ENCODE measurements around the gene IFRD2. TPM values are rescaled to one million over a fixed set of nuclear protein-coding genes. Genes with fewer than 3 reads are reported as not detected.

IFRD2 gene
- total and polyA plus RNA-seq, 2 of the 8 experiments (the other 6 are each of a cell fraction or from before 2014, with no cell fraction given): 76.7 to 88.8 TPM

DNA sequence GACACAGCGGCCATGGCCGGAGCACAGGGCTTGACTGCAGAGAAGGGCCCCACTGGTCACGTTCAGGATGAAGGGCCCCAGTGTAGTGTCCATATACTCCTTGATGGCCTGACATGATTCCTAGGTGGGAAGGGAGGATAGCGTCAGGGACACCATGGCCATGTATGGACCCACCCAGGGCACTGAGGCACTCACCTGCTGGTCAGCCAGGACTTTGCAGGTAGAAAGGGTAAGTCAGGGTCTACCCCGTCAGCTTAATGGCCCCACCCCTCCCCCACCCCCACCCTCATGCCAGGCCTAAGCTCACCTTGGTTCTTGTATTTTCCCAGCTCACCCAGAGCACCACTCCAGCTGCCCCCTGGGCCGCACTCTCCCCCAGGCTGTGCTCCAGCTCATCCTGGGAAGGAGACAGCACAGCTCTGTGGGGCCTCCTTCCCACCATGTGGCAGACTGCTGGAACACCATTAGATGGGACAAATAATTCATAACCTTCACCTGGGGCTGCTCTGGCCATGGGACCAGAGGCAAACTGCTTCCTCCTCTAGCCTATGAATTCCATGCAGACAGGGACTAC lies 8.5 kb upstream of the IFRD2 start:
- Histone ChIP-seq H3K18ac (ENCODE audit: extremely low read depth, low read length) (no peak overlapping the region), H3K4ac (replicated peaks; ENCODE audit: insufficient read length, low read depth, low read length) (no peak overlapping the region), H4K5ac (ENCODE audit: insufficient read length, low read depth, low read length) (no peak overlapping the region), H2BK15ac (ENCODE audit: low read length) (no peak overlapping the region), H2BK12ac (ENCODE audit: low read depth, low read length) (no peak overlapping the region), H4K8ac (ENCODE audit: extremely low read depth, insufficient read depth, low read length) (peak overlapping the region; percentile 18; the same call in 1 of the 2 replicates), H3K9ac (replicated peaks in 1 of 4; ENCODE audit: extremely low read depth in 1 of 4, low read depth in 3 of 4, low read length in 3 of 4) (no peak overlapping the region), H2AFZ (ENCODE audit: low read length) (no peak overlapping the region), H3K14ac (ENCODE audit: insufficient read length) (no peak overlapping the region), H3K36me3 (ENCODE audit: control insufficient read depth in 2 of 4, insufficient read depth in 4 of 4, low read length in 3 of 4) (no peaks in the 10 kb centered on the region), H3K79me1 (ENCODE audit: low read depth, low read length) (no peaks in the 10 kb centered on the region), H3K23ac (ENCODE audit: insufficient read length) (no peak overlapping the region), H3K4me2 (ENCODE audit: insufficient read depth in 1 of 2, low read depth in 2 of 2, low read length in 2 of 2) (no peak overlapping the region; a peak in 1 of 4 replicates), H2BK5ac (ENCODE audit: low read depth, low read length) (no peak overlapping the region), H2BK120ac (replicated peaks; ENCODE audit: low read depth, low read length) (no peak overlapping the region), H4K91ac (replicated peaks; ENCODE audit: insufficient read length, low read length) (no peak overlapping the region), H3K27ac (ENCODE audit: low read depth, low read length) (no peak overlapping the region), H2BK20ac (ENCODE audit: low read length) (no peak overlapping the region), H3K9me3 (ENCODE audit: insufficient read depth in 2 of 2, low read depth in 1 of 2, low read length in 1 of 2) (no peaks in the 10 kb centered on the region), H3K4me3 (ENCODE audit: extremely low read depth in 1 of 4, insufficient read depth in 2 of 4, low read depth in 3 of 4, low read length in 4 of 4) (no peak overlapping the region), H3K23me2 (ENCODE audit: low read depth, low read length) (peaks cover 5% of the 10 kb centered on the region; the same call in 1 of the 2 replicates), H3K79me2 (ENCODE audit: control insufficient read depth in 1 of 2, insufficient read depth in 2 of 2, low read length in 2 of 2) (no peaks in the 10 kb centered on the region), H3K27me3 (replicated peaks in 1 of 4; ENCODE audit: control insufficient read depth in 3 of 4, extremely low read depth in 1 of 4, insufficient read depth in 3 of 4, low read length in 3 of 4) (no peaks in the 10 kb centered on the region; a peak in 1 of 7 replicates), H2AK5ac (ENCODE audit: low read depth, low read length) (peak overlapping the region; percentile 48; the same call in 1 of the 2 replicates), H3K4me1 (replicated peaks in 1 of 4; ENCODE audit: control insufficient read depth in 3 of 4, insufficient read depth in 4 of 4, low read length in 3 of 4) (peaks cover 0 to 26% (median 12%) of the 10 kb centered on the region in 4 experiments; a peak in 6 of 7 replicates), H4K20me1 (replicated peaks in 1 of 2; ENCODE audit: control insufficient read depth in 1 of 2, insufficient read depth in 2 of 2, low read length in 2 of 2) (peaks cover 0 to 2% of the 10 kb centered on the region in 2 experiments), H3K56ac (replicated peaks; ENCODE audit: insufficient read length, low read depth, low read length) (no peak overlapping the region)
- POLR2A ChIA-PET (ENCODE audit: partially characterized antibody): interaction anchor here (0.6 to 11.3 kb wide), 3 partner anchors 11 to 36 kb away, joined by 3 to 149 read pairs (median 5); partner anchors contain the start of gene HYAL2
- no peak for DNase-seq (ENCODE audit: low read depth in 1 of 2, low spot score in 2 of 2)
- CTCF ChIA-PET (ENCODE audit: partially characterized antibody): interaction anchor here (1.0 to 3.6 kb wide), 3 partner anchors 24 to 86 kb away, joined by 3 to 24 read pairs (median 6); no protein-coding TSS in a partner anchor
- FAIRE-seq: no peak
- 89% methylated on average over 6 of the region's 6 CpGs; no CpG with 5 or more reads in 1 of the 2 experiments for WGBS, 2 experiments (ENCODE audit: extremely low coverage in 1 of 2, insufficient coverage in 1 of 2, insufficient read length in 1 of 2, insufficient replicate concordance in 2 of 2, low coverage in 1 of 2, low lambda C conversion rate in 2 of 2, missing lambda C conversion rate in 1 of 2)
- no peak for TF ChIP-seq HDAC6 (IDR thresholded peaks at IDR 0.05; ENCODE audit: low read depth, low read length)
- no peak for TF ChIP-seq SP1 (IDR thresholded peaks at IDR 0.05; ENCODE audit: low read depth, low read length)
- TF ChIP-seq MAFK (IDR thresholded peaks at IDR 0.05; ENCODE audit: low read depth, low read length): no peak
- TF ChIP-seq RAD21 (IDR thresholded peaks at IDR 0.05 in 1 of 2, conservative IDR thresholded peaks at IDR 0.05 in 1 of 2; ENCODE audit: low read depth in 2 of 2, low read length in 2 of 2): no peak
- no peak for TF ChIP-seq SP4 (IDR thresholded peaks at IDR 0.05; ENCODE audit: low read length)
- TF ChIP-seq TCF12 (IDR thresholded peaks at IDR 0.05; ENCODE audit: low read depth, low read length): no peak
- no peak for TF ChIP-seq POU5F1 (IDR thresholded peaks at IDR 0.05; ENCODE audit: low read depth, low read length)
- TF ChIP-seq POLR2AphosphoS5 (IDR thresholded peaks at IDR 0.05; ENCODE audit: low read depth, low read length): no peak
- TF ChIP-seq CTCF (IDR thresholded peaks at IDR 0.05; ENCODE audit: control extremely low read depth in 1 of 3, insufficient read depth in 1 of 3, low read depth in 1 of 3, low read length in 3 of 3): no peak
- no peak for TF ChIP-seq HDAC2 (IDR thresholded peaks at IDR 0.05; ENCODE audit: borderline replicate concordance in 1 of 2, low read depth in 2 of 2, low read length in 2 of 2)

All from H1 (cell line).